ENCODE results near the gene CKLF. TPM values are rescaled to one million over a fixed set of nuclear protein-coding genes. Genes with fewer than 3 reads are reported as not detected.
A peak's percentile ranks its signal among the peaks of the same experiment; 100 is the strongest.

CKLF gene
- 10 to 100 TPM; 13.1 to 31.5 (median 17.9) TPM for total RNA-seq

DNA sequence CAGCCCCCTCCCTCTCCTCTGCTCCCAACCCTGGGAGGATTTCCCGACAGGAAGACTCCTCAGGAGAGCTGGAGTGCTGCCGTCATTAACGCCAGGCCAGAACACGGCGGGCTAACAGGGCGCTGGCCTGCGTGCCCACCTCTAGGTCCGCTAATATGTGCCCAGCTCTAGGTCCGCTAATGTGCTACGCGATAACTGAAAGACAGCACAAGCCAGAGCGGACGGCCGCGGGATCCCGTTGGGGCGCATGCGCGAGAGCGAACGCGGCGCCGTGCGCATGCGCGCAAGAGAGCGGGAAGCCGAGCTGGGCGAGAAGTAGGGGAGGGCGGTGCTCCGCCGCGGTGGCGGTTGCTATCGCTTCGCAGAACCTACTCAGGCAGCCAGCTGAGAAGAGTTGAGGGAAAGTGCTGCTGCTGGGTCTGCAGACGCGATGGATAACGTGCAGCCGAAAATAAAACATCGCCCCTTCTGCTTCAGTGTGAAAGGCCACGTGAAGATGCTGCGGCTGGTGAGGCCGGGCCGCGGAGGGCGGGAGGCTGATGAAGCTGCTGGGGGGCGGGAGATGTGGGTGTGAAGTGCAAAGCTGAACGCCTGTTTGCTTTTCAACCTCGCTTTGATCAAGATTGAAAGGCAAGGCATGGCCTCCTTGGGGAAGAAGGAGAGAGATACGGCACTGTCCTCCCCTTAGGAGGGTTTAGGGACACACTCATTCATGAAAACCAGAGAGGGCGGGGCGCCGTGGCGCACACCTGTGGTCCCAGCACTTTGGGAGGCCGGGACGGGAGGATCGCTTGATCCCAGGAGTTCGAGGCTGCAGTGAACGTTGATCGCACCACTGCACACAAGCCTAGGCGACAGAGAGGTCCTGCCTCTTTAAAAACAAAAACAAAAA is at the start of gene CKLF:
CKLF (plus strand) TSS at position 291 of the 892 bp plus-strand sequence; CDS start at position 431, 140 bp downstream.
- H3K4me1 ChIP-seq = peaks cover 0 to 66% (median 23%) of the 10 kb centered on the region in 3 donors
- 6 to 43% methylated on average over 12 to 36 of the region's 63 CpGs for WGBS, 2 donors (ENCODE audit: low coverage in 1 of 2)
- TF ChIP-seq POLR2A (IDR thresholded peaks at IDR 0.05) = peak; percentile 67 to 72
- peak; percentile 80 for TF ChIP-seq POLR2AphosphoS5 (IDR thresholded peaks at IDR 0.05)
- no peak for TF ChIP-seq EP300 (IDR thresholded peaks at IDR 0.05)
- TF ChIP-seq, protein P1, sequence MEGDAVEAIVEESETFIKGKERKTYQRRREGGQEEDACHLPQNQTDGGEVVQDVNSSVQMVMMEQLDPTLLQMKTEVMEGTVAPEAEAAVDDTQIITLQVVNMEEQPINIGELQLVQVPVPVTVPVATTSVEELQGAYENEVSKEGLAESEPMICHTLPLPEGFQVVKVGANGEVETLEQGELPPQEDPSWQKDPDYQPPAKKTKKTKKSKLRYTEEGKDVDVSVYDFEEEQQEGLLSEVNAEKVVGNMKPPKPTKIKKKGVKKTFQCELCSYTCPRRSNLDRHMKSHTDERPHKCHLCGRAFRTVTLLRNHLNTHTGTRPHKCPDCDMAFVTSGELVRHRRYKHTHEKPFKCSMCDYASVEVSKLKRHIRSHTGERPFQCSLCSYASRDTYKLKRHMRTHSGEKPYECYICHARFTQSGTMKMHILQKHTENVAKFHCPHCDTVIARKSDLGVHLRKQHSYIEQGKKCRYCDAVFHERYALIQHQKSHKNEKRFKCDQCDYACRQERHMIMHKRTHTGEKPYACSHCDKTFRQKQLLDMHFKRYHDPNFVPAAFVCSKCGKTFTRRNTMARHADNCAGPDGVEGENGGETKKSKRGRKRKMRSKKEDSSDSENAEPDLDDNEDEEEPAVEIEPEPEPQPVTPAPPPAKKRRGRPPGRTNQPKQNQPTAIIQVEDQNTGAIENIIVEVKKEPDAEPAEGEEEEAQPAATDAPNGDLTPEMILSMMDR (IDR thresholded peaks at IDR 0.05) = peak in 1 of 4 experiments; percentile 33
- peak; percentile 87 for ATAC-seq
- peak within 1 kb of the TSS; percentile 54 to 70 for H3K4me3 ChIP-seq
- no peaks in the 10 kb centered on the region for H3K27me3 ChIP-seq
- peaks cover 0 to 16% of the 10 kb centered on the region in 2 donors for H3K36me3 ChIP-seq
- peak within 1 kb of the TSS; percentile 74 to 97 (median 96) for H3K27ac ChIP-seq
- no peaks in the 10 kb centered on the region for H3K9me3 ChIP-seq

DNA sequence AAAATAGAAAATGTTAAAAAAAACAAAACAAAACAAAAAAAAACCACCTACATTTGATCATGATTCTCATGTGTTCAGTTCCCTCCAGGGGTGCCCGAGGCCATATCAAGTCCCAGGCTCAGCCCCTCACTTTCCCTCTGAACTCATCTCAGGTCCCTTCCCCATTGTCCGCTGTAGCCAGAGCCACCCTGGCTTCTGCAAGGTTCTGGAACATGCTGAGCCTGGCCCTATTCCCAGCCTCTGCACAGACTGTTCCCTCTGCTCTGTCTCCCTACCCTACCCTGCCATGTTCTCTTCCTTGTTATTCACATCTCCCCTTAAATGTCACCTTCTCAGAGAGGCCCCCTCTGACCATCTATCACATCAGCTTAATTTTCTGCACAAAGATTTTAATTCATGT is 49.3 kb upstream of the CKLF start:
- no peak for TF ChIP-seq POLR2A (IDR thresholded peaks at IDR 0.05)
- no peak for TF ChIP-seq EP300 (IDR thresholded peaks at IDR 0.05)
- TF ChIP-seq, protein P1 (IDR thresholded peaks at IDR 0.05) = no peak
- no peak for TF ChIP-seq POLR2AphosphoS5 (IDR thresholded peaks at IDR 0.05)
- peaks cover 0 to 11% of the 10 kb centered on the region in 2 donors for H3K36me3 ChIP-seq
- no peaks in the 10 kb centered on the region for H3K9me3 ChIP-seq
- 67 to 74% methylated on average over 2 of the region's 2 CpGs for WGBS, 2 donors (ENCODE audit: low coverage in 1 of 2)
- peak overlapping the region in 3 of 4 donors; percentile 10 to 68 (median 66) for H3K27ac ChIP-seq
- no peak overlapping the region for H3K4me3 ChIP-seq
- no peak for ATAC-seq
- H3K4me1 ChIP-seq = peaks cover 5 to 32% (median 16%) of the 10 kb centered on the region in 3 donors
- H3K27me3 ChIP-seq = no peaks in the 10 kb centered on the region

- no peak for TF ChIP-seq POLR2A (IDR thresholded peaks at IDR 0.05)
- no peak for TF ChIP-seq EP300 (IDR thresholded peaks at IDR 0.05)
- no peak for TF ChIP-seq POLR2AphosphoS5 (IDR thresholded peaks at IDR 0.05)
- TF ChIP-seq, protein P1 (IDR thresholded peaks at IDR 0.05) = no peak
- no peak for ATAC-seq
- H3K27ac ChIP-seq = peak overlapping the region in 1 of 4 donors; percentile 68
- H3K9me3 ChIP-seq = no peaks in the 10 kb centered on the region
- no peak overlapping the region for H3K4me3 ChIP-seq
- H3K27me3 ChIP-seq = no peaks in the 10 kb centered on the region
- WGBS, 2 donors (ENCODE audit: low coverage in 1 of 2) = 83 to 93% methylated on average over 3 of the region's 3 CpGs
- H3K4me1 ChIP-seq = peaks cover 5 to 38% (median 16%) of the 10 kb centered on the region in 3 donors
- peaks cover 0 to 16% of the 10 kb centered on the region in 2 donors for H3K36me3 ChIP-seq
Measured at GRCh38 chr16:66503612-66504011, 48.8 kb upstream of the CKLF start.

DNA sequence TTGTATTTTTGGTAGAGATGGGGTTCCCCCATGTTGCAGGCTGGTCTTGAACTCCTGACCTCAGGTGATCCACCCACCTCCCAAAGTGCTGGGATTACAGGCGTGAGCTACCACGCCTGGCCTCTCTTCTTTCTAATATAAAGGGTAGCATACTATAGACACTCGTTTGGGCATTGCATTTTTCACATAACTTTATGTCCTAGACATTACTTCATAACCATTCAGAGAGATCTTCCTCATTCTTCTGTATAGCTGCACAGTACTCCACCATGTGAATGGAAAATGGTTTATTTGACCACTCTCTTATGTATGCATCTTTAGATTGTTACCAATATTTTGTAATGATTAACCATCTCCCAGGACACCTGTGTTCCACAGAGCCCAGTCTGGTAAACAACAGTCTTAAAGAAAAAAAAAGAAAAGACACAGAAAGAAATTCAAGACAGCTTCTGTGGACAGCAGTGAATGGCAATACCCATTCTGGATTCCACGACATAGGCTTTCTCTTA is 44.6 kb upstream of the CKLF start:
- H3K4me3 ChIP-seq = no peak overlapping the region
- no peak for ATAC-seq
- peaks cover 4 to 65% (median 35%) of the 10 kb centered on the region in 3 donors for H3K4me1 ChIP-seq
- TF ChIP-seq, protein P1 (IDR thresholded peaks at IDR 0.05) = no peak
- TF ChIP-seq EP300 (IDR thresholded peaks at IDR 0.05) = no peak
- no peaks in the 10 kb centered on the region for H3K27me3 ChIP-seq
- H3K36me3 ChIP-seq = peaks cover 0 to 49% of the 10 kb centered on the region in 2 donors
- no peaks in the 10 kb centered on the region for H3K9me3 ChIP-seq
- 76% methylated on average over 4 of the region's 4 CpGs for WGBS, 2 donors (ENCODE audit: low coverage in 1 of 2)
- peak overlapping the region in 2 of 4 donors; percentile 8 to 12 for H3K27ac ChIP-seq
